DMS114 treated with DMSO at 0.1 percent for 48 hours (cell line): ENCODE measurements around the gene CSF3R.
"Not testable (repeated sequence)": the region's sequence is repeated elsewhere in the genome, so short reads cannot be mapped to it uniquely, and the experiment has no call there.

Source experiments
- DNase-seq: peaks from one replicate; lab custom pipeline; 2025; ENCODE audit not compliant: unreplicated experiment; lab: John Stamatoyannopoulos, UW

Gene CSF3R

DNA sequence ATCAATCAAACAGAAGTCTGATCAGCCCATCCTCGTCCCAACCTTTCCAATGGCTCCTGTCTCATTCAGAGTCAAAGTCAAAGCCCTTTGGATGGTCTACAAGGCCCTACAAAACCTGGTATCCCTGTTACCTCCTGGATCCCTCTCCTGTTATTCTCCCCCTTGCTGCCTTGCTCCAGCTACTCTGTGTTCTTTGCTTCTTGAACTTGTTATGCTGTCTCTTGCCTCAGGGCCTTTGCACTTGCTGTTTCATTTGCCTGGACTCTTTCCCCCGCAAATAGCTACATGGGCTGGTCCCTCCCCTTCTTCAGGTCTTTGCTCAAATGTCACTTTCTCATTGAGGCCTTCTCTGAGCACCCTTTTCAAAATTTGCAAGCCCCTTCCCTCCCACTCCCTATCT, 1.4 kb upstream of the CSF3R start:
- no peak for DNase-seq

DNA sequence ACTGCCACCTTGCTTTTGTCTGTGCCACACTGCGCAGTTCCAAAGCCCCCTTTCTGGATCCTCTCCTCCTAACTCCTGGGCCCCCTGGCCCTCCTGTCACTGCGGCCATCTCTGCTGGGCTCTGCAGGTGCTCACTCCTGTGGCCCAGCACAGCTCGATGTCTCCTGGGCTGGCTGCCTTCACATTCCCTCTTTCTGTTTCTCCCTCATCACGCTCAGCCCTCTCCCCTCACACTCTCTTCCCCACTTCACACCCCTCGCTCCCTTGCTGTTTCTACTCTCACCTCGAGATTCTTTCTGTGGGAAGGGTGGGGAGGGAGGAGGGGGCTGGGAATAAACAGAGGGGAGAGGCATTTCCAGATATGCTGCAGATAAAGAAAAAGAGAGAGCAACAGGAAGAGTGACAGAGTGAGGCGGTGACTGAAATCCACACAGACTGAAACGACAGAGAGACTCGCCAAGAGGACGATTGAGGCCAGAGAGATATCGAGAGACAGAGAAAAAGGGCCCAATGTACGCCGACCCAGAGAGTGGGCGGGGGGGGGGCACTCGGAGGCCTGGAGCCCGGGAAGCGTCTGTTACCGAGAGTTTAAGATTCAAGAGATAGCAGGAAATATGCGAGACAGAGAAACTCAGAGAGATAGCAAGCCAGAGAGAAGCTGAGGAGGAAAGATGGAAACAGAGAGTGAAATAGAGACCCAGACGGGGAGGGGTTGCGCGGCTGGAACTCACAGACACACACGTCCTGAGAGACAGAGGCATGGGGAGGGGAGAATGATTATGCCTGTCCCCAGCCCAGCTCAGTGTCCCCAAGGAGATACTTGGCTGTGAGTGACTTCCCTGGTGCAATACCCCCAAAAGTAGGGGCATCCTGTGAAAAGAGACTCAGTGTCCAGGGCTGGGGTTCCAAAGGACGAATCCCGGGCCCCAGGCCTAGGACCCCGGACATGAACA, 666 bp downstream of the CSF3R start:
- DNase-seq = no peak

DNA sequence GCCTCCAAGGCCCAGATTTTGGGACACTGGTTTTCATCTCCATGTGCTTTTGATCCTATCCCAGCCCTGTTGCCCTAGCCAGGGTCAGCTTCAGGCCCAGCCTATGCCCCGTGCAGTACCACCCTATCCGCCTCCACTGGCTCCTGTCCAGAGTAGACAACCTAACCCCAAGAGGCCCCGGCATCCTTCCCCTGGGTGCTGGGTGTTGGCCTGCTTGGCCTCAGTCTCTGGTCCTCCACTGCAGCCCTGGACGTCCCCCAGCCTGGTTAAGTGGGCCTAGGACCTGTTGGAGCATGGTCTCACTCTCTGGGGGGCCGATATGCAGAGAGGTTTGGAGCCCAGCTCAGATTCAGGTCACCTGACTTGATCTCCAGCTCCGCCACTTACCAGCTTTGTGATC, 1.6 kb downstream of the CSF3R start:
- DNase-seq = no peak

DNA sequence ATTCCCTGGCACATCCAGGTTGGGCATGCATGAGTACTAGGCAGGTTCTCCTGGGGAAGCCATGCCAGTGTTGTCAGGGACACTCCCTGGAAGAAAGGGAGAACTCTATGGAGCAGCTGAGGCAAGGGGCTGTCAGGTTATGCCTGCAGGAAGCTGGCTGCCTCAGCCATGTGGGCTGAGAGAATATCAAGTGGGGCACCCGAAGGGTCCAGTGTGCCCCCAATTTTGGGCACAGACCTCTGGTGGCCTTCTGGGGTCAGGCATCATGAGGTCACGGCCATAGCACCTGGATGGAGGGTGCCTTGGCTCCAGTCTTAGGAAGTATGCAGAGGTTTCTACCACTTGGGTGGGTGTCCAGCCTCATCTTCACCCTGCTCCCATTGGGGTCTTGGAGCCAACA, 2.6 kb downstream of the CSF3R start:
- DNase-seq = no peak

DNA sequence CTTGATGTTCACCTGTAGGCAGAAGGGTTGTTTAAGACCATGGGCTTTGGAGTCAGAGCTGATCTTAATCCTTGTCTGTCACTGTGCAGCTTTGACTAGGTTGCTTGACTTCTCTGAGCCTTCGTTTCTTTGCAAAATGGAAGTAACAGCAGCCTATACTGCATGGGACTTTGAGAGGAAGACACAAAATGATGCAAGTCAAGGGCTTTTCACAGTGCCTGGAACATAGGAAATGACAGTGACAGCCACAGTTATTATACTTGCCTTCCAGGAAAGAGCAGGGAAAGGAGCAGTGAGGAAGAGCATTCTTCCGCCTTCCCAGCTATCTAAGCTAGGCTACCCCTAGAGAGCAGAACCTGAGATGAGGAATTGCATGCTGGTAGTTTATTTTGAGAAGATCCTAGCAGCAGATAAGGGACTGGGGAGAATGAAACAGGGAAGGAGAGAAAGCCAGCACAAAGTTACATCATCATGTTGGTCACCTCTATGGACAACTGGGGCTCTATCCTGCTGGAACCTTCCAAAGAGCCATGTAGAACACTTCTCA, 3.1 kb downstream of the CSF3R start:
- DNase-seq = no peak

DNA sequence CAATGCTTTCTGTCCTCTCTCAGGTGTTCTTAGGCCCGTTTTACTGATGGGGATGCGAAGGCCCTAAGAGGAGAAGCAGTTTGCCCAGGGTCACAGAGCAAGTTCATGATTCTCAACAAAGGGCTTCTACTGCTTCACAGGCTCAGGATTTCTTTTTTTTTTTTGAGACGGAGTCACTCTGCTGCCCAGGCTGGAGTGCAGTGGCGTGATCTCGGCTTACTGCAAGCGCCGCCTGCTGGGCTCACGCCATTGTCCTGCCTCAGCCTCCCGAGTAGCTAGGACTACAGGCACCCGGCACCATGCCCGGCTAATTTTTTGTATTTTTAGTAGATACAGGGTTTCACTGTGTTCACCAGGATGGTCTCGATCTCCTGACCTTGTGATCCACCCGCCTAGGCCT, 5.1 kb downstream of the CSF3R start:
- not testable (repeated sequence) for DNase-seq

DNA sequence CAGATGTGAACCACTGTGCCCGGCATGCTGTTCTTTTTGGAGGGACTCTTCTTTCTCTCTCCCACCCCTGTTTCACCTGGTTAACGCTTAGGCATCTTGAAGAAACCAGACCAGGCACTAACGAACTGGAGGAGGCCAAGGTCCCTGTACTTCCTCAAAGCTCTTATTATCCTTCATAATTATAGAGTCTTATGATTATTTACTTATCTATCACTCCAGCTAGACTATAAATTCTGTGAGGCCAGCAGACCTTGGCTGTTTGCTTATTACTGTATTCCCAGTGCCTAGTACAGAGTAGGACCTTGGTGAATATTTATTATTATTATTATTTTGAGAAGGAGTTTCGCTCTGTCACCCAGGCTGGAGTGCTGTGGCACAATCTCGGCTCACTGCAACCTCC, 5.8 kb downstream of the CSF3R start:
- no peak for DNase-seq

DNA sequence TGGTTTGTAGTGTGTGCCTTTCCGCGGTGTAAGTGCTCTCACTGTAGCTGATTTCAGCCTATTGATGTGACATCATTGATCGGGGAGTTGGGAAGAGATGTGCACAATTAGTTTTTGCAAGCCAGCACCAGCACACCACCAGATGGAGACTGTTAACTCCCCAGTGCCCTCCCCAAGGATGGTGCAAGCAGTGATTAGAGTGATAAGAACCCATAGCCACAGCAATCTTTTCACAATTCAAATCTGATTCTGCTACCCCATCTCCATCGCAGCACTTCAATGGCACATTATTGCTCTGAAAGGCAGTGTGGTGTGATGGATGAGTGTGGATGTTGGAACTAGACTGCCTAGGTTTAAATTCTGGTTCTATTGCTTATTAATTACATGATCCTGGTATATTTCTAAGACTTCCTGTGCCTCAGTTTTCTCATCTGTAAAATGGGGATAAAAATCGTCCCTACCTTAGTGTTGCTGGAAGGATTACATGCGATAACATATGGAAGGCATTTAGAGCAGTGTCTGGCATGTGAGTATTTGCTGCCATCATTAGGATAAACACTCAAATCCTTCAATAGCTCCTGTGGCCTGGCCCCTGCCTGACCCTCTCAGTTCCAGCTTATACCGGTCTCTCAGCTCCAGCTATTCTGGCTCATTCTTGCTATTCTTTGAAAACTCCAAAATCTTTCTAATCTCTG, 6.7 kb downstream of the CSF3R start:
- DNase-seq = no peak

DNA sequence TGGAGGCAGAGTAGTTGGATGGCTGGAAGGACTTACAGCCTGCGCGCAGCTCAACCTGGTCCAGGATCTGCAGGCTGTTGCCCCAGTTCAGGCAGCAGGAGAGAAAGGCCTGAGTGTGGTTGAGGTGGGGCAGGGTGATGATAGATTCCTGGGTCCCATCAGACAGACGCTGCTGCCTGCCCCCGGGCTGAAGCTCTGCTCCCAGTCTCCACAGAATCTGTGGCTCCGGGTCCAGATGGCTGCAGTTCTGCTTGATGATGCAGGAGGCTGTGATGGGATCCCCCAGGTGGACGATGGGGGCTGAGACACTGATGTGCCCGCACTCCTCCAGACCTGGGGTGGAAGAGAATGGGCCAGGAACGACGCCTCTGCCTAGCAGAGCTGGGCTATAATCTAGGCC, 7.4 kb downstream of the CSF3R start:
- no peak for DNase-seq

DNA sequence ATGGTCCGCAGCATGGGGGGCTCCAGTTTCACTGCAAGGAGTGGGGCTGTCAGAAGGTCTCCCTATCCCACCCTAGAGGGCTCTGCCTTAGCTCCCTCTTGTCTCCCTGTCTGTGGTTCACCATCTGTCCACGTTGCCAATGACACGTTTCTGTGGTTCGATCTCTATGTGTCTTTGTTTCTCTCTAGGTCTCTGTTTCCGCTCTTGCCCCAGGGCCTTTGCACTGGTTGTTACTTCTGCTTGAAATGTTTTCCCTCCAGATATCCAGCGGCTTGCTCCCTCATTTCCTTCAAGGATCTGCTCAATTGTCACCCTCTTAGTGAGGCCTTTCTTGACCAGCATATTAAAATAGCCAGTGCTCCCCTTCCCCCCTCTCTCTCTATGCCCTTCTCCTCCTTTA, 10.1 kb downstream of the CSF3R start:
- no peak for DNase-seq

DNA sequence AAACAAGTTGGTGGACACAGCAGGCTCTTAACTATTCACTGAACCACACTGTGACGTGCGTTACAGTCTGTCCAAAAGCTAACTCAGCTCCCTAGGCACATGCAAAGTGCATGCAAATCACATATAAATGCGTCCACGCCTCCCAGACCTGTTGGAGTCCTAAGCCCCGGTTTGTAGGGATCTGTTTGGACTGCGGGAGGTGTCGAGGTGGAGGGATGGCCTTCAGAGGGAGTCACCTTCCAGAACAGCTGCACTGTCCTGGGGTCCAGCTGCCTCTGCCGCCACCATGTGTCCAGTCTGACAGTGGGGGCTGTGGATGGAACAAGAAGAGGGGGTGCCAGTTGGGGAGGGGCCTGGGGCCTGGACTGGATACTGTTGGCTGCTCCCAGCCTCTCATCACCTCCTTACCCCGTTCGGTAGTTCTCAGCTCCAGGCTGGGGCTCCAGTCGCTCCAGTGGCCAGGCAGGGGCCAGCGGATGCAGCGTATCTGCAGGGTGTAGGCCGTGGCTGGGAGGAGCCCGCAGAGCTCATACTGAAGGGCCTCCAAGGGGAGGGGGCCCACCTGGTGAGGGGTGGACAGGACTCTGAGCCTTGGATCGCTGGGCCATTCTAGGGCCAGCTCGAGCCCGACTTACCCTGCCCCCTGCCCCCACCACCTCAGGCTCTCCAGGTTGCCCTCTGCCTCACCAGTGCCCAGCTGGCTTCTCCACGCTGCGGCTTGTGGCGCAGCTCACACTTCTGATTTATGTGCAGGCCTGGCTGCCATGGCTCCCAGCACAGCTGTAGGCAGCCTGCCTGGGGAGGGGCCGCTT, 10.7 kb downstream of the CSF3R start:
- no peak for DNase-seq

DNA sequence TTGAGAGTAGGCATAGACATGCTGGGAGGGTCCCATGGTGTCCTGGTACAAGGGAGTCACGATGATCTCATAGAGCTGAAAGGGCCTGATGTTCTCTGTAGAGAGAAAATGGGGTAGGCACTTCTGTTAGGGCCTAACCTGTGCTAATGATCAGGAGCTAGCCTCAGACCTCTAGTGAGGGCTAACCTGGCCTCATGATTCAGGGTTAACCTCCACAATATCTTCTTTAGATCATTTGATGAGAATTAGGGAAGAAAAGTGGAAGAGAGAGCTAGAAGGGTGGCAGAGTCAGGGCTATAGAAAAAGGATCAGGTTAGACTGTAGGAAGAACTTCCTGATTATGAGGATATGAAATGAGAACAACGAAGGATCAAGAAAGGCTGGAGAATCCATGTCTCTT, 13.6 kb downstream of the CSF3R start:
- DNase-seq = no peak

DNA sequence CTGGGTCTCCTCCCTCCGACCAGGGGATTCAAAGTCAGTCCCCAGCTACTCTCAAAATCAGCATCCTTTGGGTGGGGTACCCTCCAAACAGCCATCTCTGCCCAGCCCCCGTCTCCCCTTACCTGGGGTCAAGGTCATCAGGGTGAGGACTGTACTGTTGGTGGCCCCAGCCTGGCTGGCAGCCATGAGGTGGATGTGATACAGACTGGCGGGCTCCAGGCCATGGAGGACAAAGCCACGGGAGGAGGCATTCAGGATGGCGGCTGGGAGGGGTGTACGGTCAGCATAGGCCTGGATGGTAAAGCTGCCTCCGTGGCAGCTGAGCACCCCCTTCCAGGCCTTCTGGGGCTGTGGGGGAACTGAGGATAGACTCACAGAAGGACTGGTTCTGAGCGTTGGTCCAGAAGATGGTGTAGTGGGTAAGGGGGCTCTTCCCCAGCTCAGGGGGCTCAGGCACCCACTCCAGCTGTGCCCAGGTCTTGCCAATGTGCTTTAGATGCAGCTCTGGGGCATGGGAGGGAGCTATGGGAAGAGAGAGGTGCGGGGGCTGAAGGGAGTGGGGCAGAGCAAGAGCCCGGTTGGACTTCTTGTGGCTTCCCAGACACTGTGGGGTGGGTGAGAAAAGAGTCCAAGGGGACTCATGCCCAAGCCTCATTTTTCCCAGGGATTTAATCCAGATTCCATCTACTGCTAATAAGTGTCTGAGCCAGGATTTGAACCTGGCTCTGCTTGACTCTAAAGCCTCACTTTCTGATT, 14.8 kb downstream of the CSF3R start:
- DNase-seq = no peak

DNA sequence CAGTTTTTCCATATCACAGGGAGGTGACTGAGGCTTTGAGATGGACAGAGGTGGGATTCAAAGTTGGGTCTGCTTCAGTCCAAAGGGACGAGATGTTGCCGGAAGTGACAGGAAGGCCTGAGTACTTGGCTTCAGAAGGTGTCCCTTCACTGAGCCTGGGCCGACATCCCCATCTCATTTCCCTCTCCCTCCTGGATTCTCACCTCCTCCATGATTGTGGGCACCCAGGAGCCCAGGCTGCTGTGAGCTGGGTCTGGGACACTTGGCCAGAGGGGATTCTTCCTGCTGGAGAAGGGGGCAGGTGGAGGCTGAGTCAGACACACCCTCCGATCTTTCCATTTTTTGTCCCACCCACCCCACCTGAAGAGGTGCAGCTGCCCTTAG, 15.7 kb downstream of the CSF3R start:
- no peak for DNase-seq

DNA sequence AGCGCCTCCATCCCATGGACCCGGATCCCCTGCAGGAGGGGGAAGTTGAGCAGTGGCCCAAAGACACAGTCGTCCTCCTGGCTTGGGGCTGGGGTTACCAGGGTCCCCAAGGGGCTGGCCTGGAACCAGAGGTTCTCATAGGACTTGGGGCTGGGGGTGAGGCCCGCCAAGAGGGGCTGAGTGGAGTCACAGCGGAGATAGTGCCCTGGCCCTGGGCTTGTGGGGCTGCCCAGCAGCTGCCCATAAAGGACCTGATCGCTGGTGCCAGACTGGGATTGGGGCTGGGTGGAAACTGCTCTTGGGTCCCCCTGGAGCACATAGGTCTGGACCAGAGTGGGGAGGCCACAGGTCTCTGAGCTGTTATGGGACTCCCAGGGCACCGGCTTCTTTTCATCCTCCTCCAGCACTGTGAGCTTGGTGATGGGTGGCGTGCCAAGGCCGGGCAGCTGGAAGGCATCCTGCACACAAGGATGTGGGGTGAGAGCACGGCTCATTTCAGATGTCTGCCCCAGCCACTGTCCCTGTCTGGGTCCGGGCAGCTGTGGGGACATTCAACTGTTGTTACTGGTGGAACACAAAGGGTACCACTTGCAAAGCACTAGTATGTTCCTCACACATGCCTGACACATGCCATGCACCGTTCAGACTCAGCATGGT, 16.2 kb downstream of the CSF3R start:
- DNase-seq = no peak

DNA sequence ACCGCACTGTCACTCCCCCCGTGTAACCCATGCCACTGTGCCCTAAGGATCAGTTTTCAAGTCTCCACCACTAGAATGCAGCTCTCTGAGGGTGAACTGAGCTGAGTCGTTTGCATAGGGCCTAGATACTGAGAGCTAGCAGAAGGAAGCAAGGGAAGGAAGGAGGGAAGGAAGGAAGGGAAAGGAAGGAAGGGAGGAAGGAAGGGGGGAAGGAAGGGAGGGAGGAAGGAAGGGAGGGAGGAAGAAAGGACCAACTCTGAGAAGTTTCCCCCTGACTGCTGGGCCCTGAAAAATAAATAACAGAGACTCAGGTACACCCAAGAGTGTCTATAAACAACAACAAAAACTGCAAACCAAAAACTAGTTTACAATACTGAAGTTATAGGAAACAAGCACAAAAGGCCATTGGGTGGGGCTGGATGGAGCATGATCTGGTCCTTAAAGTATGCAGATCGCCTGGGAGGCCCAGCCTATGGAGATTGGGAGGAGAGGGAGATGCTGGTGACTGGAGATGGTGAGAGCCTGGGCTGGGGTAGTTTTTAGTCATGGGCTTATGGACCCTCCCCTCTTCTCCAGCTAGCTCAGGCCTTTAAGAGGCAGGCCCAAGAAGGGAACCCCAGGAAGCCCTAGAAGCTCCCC, 16.9 kb downstream of the CSF3R start:
- no peak for DNase-seq

DNA sequence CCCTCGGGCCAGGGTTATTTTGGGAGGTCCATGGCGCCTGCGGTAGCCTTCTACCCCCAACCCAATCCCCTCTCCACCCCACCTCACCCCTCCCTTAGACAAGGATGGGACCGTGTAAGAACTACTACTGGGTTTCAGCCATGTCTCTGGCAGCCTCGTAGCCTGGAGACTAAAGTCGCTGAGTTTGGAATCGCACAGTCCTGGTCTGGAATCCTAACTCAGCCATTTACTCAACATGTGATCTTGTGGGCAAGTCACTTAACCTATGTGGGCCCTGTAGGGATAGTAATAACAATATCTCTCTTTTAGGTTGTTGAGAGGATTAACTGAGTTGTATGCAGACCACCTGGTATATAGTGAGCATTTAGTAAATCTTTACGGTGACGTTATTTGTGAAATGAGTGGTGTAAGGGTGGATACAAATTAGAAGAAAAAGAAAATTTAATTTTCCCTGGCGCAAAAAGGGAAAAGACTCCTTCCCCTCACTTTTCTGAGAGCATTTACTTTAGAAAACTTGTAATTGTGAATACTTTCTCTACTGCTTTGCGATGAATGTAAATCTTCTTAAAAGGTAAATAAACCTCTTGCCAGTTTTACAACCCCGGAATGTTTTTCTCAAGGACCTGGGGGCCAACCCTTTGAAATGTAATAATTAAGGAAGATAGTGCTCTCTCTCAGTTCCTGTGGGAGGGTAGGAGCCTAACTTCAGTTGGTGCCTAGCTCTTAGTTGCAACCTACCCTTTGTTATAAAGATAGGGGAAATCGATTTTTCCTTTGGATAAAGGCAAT, 17.9 kb downstream of the CSF3R start:
- peak; percentile 68 for DNase-seq

DNA sequence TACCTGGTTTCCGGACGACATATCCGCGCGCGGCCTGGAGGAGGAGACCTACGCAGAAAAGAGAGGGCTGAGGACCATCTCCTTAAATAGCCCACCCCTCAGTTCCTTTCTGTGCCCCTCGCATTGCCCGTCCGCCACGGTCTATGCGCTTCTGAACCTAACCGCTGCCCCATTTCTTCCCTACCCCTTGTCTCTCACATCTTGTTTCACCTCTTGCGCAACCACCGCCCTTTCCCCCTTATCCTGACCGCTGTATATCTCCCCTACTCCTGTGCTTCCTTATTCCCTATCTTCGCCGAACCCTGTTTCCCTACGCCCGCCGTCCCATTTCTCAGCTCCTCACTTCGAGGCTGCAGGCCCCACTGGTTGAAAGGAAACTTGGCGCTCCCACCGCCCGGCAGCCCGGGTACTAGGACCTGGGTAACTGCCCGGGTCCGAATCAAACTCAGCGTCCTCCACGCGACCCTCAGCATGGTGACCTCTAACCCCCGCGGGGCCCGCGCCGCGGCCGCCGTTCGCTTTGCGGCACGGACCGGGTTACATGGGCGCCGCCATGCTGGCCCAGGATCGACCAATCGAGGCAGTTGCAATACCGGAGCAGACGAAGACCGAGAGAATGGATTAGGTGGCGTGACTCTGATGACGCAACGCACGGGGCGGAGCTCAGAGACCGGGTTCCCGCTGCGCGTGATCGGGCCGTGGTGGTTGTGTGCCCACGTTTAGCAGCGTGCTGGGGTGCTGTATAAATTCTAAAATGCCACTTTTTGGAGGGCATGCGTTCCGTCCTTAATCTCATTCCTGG, 18.7 kb downstream of the CSF3R start, which contains the start of gene MRPS15:
Gene MRPS15 (minus strand): TSS at position 582 of the 802 bp plus-strand sequence. CDS start 109 bp downstream, at position 473.
- peak; percentile 95 for DNase-seq
